ENCODE data around the gene PGLYRP4.

Gene PGLYRP4

DNA sequence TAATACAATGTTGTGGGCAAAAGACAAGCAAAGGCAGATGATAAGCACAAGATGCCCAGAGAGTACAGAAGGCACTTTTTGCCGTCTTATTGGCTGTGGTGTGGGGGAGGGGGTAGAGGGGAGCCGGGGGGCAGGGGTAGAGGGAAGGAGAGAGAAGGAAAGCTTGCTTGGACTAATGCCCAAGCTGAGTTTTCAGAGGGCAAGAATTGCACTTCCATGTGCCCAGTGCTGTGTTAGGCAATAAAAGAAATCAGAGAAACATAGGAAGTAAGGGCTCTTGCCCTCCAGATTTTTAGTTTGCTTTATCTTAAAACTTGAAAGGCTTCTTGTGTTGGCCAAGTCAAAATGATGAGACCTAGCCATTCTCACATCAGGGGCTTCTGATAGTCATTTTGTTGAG, 18.4 kb upstream of the PGLYRP4 start:
- Mint-ChIP-seq H3K9me3 (no peaks in the 10 kb centered on the region), H3K27ac (peak overlapping the region; percentile 30), H3K27me3 (no peaks in the 10 kb centered on the region), H3K36me3 (ENCODE audit: low read depth) (no peaks in the 10 kb centered on the region), H3K4me3 (no peak overlapping the region), H3K4me1 (ENCODE audit: low read depth) (peaks cover 85% of the 10 kb centered on the region)
- intact Hi-C loops (cut with micrococcal nuclease), result no loop called here

DNA sequence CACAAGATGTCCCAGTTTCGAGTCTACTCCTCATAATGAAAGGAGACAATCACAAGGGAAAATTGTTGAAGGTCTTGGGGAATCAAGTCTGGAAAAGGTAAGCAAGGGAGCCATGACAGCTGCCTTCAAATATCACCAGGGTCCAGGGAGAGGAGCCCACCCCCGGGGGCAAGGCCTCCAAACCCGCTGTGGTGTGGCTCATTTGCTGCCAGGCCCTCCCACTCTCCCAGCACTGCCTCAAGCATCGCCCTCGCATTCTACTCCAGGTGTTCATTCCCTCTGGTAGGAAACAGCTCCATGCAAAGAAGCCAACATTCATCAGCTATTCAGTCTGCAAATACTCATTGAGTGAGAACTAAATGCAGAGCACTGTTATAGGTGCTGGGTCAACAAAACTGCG, 17.6 kb upstream of the PGLYRP4 start:
- H3K36me3 Mint-ChIP-seq (ENCODE audit: low read depth), result peaks cover 2% of the 10 kb centered on the region

DNA sequence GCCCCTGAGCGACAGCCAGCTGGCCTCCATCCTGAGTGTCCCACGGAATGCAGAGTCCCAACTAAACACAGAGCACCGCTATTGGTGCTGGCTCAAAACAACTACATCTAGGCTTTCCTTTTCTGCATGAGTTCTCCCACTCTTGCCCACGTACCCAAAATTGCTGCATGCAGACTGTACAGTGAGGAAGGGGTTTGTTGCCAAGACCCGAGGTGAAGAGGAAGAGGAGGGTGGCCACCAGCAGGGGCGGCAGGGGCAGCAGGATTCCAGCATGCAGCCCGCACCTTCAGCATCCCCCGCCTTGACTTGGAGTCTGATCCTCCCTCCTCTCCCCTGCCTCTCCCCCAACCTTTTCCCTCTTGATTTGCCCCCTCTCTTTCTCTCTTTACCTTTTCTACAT, 17.1 kb upstream of the PGLYRP4 start:
- Mint-ChIP-seq H3K4me1 (ENCODE audit: low read depth) (peaks cover 88% of the 10 kb centered on the region), H3K27me3 (no peaks in the 10 kb centered on the region), H3K27ac (peak overlapping the region; percentile 23), H3K4me3 (no peak overlapping the region), H3K36me3 (ENCODE audit: low read depth) (peaks cover 8% of the 10 kb centered on the region), H3K9me3 (no peaks in the 10 kb centered on the region)
- intact Hi-C loops (cut with micrococcal nuclease), result no loop called here

More for the DNA sequence above, 17.6 kb upstream of the PGLYRP4 start:
- Mint-ChIP-seq H3K4me1 (ENCODE audit: low read depth) (peaks cover 85% of the 10 kb centered on the region), H3K27ac (peak overlapping the region; percentile 23), H3K4me3 (no peak overlapping the region), H3K9me3 (no peaks in the 10 kb centered on the region), H3K27me3 (no peaks in the 10 kb centered on the region)
- intact Hi-C loops (cut with micrococcal nuclease), result no loop called here

DNA sequence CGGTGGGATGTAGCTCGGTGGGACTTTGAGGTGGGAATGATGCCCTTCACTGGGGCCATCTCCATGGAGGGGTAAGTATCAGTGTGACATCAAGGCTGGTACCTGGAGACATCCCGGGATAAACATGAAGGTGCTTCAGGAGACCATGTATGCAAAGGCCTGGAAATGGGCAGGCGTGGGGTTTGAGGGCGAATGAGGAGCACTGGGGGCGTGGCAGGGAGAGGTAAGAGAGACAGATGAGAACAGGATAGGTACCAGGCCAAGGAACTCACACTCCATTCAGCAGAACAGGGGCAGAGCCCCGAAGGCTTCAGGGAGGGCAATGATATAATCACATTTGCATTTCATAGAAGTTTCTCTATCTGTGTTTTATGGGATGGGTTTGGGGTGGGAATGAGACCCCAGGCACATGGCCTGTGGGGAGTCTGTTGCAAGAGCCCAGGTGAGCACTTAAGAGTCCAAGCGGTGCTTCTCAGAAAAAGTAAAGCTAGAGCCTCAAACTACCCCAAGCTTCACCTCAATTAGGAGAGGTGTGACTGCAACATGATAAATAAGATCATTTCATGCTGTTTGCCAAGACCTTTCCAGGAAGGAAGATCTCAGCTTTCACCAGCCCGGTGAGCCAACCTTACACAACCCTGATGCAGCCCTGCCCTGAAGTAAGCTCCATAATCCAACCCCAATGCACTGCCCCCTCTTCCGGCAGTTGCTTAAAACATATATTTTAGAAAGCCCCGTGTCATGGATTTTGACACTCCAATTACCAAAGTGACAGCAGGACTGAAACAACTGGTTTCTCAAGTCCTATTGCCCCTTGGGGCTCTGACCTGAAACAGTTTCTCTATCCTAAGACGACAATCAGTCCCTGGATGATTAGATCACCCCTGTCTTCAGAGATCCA, 16.4 kb upstream of the PGLYRP4 start:
- Mint-ChIP-seq H3K27ac (peak overlapping the region; percentile 31), H3K27me3 (no peaks in the 10 kb centered on the region), H3K9me3 (no peaks in the 10 kb centered on the region), H3K4me1 (ENCODE audit: low read depth) (peaks cover 95% of the 10 kb centered on the region), H3K36me3 (ENCODE audit: low read depth) (peaks cover 11% of the 10 kb centered on the region), H3K4me3 (no peak overlapping the region)
- intact Hi-C loops (cut with micrococcal nuclease), result no loop called here

DNA sequence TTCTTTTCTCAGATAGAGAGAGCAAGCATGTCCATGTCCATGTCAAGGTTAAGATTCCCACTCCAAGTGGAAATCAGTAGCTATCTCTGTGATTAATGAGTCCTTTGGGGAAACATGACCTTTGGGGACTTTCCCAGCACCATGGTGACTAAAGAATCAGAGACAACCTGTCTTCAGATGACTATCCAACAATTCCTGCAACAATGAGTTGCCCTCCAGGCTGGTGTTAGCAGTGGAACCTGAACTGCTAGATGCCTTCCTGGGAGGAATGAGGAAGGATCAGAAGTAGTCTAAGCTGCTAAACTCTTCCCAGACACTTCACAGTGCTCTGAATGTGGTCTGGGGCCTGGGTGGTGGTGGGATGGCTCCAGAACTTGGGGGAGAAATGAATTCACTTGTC, 15.5 kb upstream of the PGLYRP4 start:
- no peaks in the 10 kb centered on the region for H3K27me3 Mint-ChIP-seq
- H3K36me3 Mint-ChIP-seq (ENCODE audit: low read depth), result peaks cover 11% of the 10 kb centered on the region
- H3K9me3 Mint-ChIP-seq, result no peaks in the 10 kb centered on the region
- peaks cover 93% of the 10 kb centered on the region for H3K4me1 Mint-ChIP-seq (ENCODE audit: low read depth)
- no peak overlapping the region for H3K4me3 Mint-ChIP-seq
- peak overlapping the region; percentile 31 for H3K27ac Mint-ChIP-seq
- intact Hi-C loops (cut with micrococcal nuclease), result no loop called here

DNA sequence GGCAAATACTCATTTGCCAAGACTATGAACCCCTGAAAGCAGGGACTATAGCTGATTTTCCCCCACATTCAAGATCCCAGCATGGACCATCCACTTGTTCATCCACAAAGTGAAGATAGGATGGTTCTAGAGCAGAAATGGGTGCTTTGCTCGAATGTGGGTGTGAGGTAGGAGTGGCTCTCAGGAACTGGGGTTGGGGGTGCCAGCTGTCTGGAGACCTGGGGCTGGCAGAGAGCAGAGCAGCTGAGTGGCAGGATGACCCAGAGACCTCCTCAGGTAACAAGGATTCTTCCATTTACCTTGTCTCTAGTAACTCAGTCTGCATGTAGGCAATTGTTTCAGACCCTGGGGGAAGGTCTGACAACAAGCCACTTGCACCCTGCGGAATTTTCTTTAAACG, 15.0 kb upstream of the PGLYRP4 start:
- H3K27me3 Mint-ChIP-seq, result no peaks in the 10 kb centered on the region
- H3K36me3 Mint-ChIP-seq (ENCODE audit: low read depth), result peaks cover 11% of the 10 kb centered on the region
- no peaks in the 10 kb centered on the region for H3K9me3 Mint-ChIP-seq
- H3K27ac Mint-ChIP-seq, result peak overlapping the region; percentile 3
- H3K4me3 Mint-ChIP-seq, result no peak overlapping the region
- H3K4me1 Mint-ChIP-seq (ENCODE audit: low read depth), result peaks cover 94% of the 10 kb centered on the region
- intact Hi-C loops (cut with micrococcal nuclease), result no loop called here

DNA sequence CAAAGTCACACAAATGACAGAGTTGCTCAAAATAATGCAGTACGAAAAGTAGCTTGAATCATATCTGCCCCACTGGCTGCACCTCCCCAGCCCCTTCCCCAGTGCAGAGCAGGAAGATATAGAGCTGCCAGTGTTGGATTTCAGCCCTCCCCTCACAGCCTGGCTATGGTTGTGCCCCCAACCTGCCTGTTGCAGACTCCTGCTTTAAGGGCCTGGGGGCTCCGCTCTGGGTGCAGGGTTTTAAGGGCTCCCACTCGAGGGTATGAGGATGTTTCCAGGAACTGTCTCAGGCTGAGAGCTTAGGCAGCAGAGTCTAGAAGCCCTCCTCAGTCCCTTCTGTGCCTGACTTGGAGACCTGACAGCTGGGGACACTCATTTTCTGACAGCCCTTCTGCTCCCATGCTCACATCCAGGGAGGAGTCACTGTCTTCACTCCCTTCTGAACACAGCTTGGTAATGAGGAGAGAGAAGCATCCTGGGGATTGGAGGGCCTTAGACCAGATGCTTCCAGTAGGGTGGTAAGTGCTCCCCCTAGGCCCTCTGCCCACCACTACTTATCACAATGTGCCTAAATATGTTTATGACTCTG, 13.6 kb upstream of the PGLYRP4 start:
- Mint-ChIP-seq H3K9me3 (no peaks in the 10 kb centered on the region), H3K27ac (peak overlapping the region; percentile 94), H3K36me3 (ENCODE audit: low read depth) (peaks cover 18% of the 10 kb centered on the region), H3K4me1 (ENCODE audit: low read depth) (peaks cover 97% of the 10 kb centered on the region), H3K27me3 (no peaks in the 10 kb centered on the region), H3K4me3 (no peak overlapping the region)
- intact Hi-C loops (cut with micrococcal nuclease), result no loop called here

DNA sequence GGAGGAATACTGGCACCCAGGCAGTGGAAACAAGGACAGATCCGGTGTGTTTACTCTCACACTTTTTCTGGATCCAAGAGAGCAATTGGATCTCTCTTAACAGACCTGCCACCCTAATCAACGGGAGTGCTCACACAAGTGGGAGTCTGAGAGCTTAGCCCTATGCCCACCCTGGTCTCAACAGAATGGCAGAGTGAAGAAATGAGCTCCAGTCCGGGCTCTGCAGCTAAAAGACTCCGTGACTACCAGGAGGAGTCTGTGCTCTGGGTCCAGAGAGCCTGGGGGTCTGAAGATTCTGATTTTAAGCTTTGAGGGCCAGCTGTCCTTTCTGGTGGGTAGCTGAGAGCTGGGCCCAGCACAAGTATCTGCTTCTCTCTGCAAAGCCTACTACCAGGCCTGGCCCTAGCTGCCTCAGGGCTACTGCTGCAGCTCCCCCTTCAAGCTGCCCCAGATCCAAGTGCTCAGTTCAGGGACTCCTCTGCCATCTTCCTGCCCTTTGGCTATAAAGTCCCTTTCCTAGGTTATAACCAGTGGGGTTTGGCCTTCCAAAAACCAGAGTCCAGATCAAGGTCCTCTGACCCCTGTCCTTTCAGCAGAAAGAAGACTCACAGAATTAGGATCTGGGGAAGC, 13.0 kb upstream of the PGLYRP4 start:
- peaks cover 18% of the 10 kb centered on the region for H3K36me3 Mint-ChIP-seq (ENCODE audit: low read depth)
- no peak overlapping the region for H3K4me3 Mint-ChIP-seq
- no peaks in the 10 kb centered on the region for H3K27me3 Mint-ChIP-seq
- H3K9me3 Mint-ChIP-seq, result no peaks in the 10 kb centered on the region
- peak overlapping the region; percentile 94 for H3K27ac Mint-ChIP-seq
- intact Hi-C loops (cut with micrococcal nuclease), result no loop called here
- peaks cover 97% of the 10 kb centered on the region for H3K4me1 Mint-ChIP-seq (ENCODE audit: low read depth)

DNA sequence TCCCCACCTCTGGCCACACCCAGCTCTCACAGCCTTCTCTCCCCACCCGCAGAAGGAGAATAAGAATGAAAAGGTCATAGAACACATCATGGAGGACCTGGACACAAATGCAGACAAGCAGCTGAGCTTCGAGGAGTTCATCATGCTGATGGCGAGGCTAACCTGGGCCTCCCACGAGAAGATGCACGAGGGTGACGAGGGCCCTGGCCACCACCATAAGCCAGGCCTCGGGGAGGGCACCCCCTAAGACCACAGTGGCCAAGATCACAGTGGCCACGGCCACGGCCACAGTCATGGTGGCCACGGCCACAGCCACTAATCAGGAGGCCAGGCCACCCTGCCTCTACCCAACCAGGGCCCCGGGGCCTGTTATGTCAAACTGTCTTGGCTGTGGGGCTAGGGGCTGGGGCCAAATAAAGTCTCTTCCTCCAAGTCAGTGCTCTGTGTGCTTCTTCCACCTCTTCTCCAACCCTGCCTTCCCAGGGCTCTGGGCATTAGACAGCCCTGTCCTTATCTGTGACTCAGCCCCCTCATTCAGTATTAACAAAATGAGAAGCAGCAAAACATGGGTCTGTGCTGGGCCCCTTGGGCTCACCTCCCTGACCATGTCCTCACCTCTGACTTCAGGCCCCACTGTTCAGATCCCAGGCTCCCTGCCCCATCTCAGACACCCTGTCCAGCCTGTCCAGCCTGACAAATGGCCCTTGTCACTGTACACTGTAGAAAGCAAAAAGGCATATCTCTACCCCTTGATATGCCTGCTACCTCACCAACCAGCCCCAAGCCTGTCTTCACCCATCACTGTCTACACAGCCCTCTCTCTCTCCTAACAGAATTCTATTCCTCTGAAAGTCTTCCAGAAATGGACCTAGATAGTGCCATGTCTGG, 12.2 kb upstream of the PGLYRP4 start:
- Mint-ChIP-seq H3K27me3 (no peaks in the 10 kb centered on the region), H3K9me3 (no peaks in the 10 kb centered on the region), H3K36me3 (ENCODE audit: low read depth) (peaks cover 18% of the 10 kb centered on the region), H3K4me1 (ENCODE audit: low read depth) (peaks cover 96% of the 10 kb centered on the region), H3K27ac (peak overlapping the region; percentile 94), H3K4me3 (no peak overlapping the region)
- intact Hi-C loops (cut with micrococcal nuclease), result no loop called here

DNA sequence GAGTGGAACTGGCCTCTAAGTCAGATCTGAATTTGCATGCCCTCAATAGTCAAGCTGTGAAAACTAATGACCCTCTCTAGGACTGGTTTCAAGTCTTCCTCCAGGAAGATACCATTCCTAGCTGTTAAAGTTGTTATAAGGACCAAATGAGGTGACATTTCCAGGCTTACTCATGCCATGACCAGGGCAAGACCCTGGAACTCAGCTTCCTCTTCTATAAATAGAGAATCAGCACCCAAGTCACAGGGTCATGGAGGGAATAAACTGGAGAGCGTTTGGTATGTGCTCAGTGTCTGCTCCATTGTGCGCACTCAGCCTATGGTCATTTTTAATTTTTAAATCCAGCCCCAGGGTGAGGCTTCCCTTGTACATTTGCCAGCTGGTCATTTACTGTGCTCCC, 11.5 kb upstream of the PGLYRP4 start:
- Mint-ChIP-seq H3K4me3 (peak overlapping the region; percentile 52), H3K9me3 (no peaks in the 10 kb centered on the region), H3K4me1 (ENCODE audit: low read depth) (peaks cover 90% of the 10 kb centered on the region), H3K36me3 (ENCODE audit: low read depth) (peaks cover 18% of the 10 kb centered on the region), H3K27me3 (no peaks in the 10 kb centered on the region), H3K27ac (peak overlapping the region; percentile 94)
- intact Hi-C loops (cut with micrococcal nuclease), result no loop called here

DNA sequence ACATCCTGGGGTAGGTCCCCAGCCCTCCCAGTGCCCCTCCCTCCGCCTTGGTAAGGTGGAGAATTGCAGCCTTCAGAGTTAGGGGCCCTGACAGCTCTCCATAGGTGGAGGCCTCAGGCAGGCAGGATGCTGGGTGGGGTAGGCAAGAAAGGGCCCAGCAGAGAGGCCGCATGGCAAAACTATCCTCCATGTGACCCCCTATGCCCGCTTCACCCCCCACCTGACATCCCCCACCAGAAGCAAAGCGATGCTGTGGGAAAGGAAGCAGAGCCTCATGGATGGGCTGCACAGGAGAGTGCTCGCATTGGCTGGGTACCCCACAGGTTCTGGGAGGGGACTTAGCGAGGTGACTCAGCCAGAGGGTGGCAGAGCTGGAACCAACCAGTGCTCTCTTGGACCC, 10.6 kb upstream of the PGLYRP4 start:
- H3K4me1 Mint-ChIP-seq (ENCODE audit: low read depth), result peaks cover 80% of the 10 kb centered on the region
- peak overlapping the region; percentile 81 for H3K4me3 Mint-ChIP-seq
- peak overlapping the region; percentile 94 for H3K27ac Mint-ChIP-seq
- peaks cover 18% of the 10 kb centered on the region for H3K36me3 Mint-ChIP-seq (ENCODE audit: low read depth)
- intact Hi-C loops (cut with micrococcal nuclease), result loop anchor here (2.0 to 5.0 kb wide), 2 partner anchors 28 to 208 kb away; partner anchors contain the start of gene S100A2
- H3K9me3 Mint-ChIP-seq, result no peaks in the 10 kb centered on the region
- no peaks in the 10 kb centered on the region for H3K27me3 Mint-ChIP-seq

DNA sequence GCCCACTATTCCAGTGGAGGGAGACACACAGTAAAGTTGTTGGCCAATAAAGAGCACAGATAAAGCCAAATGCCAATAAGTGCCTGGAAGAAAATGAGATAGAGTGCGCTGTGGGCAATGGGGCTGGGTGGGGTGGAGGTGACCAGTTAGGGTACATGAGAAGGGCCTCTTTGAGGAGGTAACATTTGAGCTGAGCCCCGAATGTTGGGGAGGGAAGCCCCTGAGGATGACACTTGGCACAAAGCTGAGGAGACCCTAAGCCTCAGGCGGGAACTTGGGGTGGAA, 10.0 kb upstream of the PGLYRP4 start:
- intact Hi-C loops (cut with micrococcal nuclease), result loop anchor here (2.0 to 5.0 kb wide), 2 partner anchors 28 to 209 kb away; partner anchors contain the start of gene S100A2
- peaks cover 75% of the 10 kb centered on the region for H3K4me1 Mint-ChIP-seq (ENCODE audit: low read depth)
- H3K27ac Mint-ChIP-seq, result peak overlapping the region; percentile 94
- peak overlapping the region; percentile 81 for H3K4me3 Mint-ChIP-seq
- peaks cover 18% of the 10 kb centered on the region for H3K36me3 Mint-ChIP-seq (ENCODE audit: low read depth)
- H3K27me3 Mint-ChIP-seq, result no peaks in the 10 kb centered on the region
- no peaks in the 10 kb centered on the region for H3K9me3 Mint-ChIP-seq

DNA sequence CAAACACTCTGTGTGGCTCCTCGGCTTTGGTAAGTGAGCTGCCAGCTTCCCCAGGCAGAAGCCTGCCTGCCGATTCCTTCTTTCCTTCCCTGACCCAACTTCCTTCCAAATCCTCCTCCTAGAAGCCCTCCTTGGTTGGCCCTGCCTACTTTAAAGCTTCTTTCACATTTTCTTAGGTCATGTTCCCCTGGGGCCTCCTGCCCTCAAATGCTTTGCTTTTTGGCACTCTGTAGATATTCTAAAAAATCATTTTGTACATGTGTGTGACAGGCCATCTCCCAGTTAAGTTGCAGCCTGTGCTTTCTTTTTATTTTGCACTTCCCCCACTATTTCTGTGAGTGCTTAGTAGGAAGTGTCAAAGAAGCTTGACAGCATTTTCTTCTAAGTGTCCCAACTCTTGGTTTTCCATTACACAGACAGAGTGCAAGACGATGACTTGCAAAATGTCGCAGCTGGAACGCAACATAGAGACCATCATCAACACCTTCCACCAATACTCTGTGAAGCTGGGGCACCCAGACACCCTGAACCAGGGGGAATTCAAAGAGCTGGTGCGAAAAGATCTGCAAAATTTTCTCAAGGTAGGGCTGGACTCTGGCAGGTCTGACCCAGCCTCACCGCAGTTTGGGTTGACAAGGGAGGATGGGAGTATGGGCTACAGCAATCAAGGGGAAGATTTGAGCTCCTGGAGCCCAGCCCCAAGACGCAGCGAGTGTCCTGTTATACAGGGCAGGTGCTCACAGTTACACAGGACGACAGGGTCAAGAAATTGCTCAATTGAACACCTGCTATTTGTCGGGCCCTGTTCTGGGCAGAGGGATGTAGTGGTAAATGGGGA, 9.4 kb upstream of the PGLYRP4 start, which contains the start of gene S100A9:
TSS of gene S100A9 (plus strand) at position 2 of the 838 bp plus-strand sequence. CDS start at position 432, 430 bp downstream.
- H3K27me3 Mint-ChIP-seq, result no peaks in the 10 kb centered on the region
- H3K4me1 Mint-ChIP-seq (ENCODE audit: low read depth), result peaks cover 69% of the 10 kb centered on the region
- intact Hi-C loops (cut with micrococcal nuclease), result loop anchor here (2.0 to 5.0 kb wide), 2 partner anchors 29 to 209 kb away; partner anchors contain the start of gene S100A2
- H3K36me3 Mint-ChIP-seq (ENCODE audit: low read depth), result peaks cover 18% of the 10 kb centered on the region
- H3K9me3 Mint-ChIP-seq, result no peaks in the 10 kb centered on the region
- H3K27ac Mint-ChIP-seq, result peak within 1 kb of the TSS; percentile 94
- peak within 1 kb of the TSS; percentile 81 for H3K4me3 Mint-ChIP-seq

Measured in dendritic cell treated with granulocyte-macrophage colony-stimulating factor and Interleukin-4, amounts not matched to agents 40 ng/mL and 50 ng/mL, for 4 days (primary cell).